Thyroid gland (tissue), 4 donors: ENCODE results near the gene FOXO1. TPM values are rescaled to one million over a fixed set of nuclear protein-coding genes. Genes with fewer than 3 reads are reported as not detected.
A peak's percentile ranks its signal among the peaks of the same experiment; 100 is the strongest.

Experiments
- DNase-seq, 2 donors: peaks; one replicate each; pipeline ENCODE4 v3.0.0-alpha.2; 2019
- H3K27ac ChIP-seq, 3 donors: fragments of 200-600 bp; sonication (generic); 1 replicate in 2 of 3; 2 replicates in 1 of 3; pipeline ENCODE4 v1.5.1; 2016 to 2019; ENCODE audit warnings: mild to moderate bottlenecking in 1 of 3, moderate library complexity in 1 of 3
- H3K27me3 ChIP-seq: fragments of 200-600 bp; sonication (generic); one replicate; pipeline ENCODE4 v1.5.1; 2019
- H3K36me3 ChIP-seq, 2 donors: fragments of 200-600 bp; sonication (generic); one replicate each; pipeline ENCODE4 v1.5.1; 2016 to 2019
- H3K4me1 ChIP-seq, 2 donors: fragments of 200-600 bp; sonication (generic); one replicate each; pipeline ENCODE4 v1.5.1; 2017 to 2019
- H3K4me3 ChIP-seq, 3 donors: fragments of 200-600 bp; sonication (generic); replicated peaks in 1 of 3; 1 replicate in 2 of 3; 2 replicates in 1 of 3; pipeline ENCODE4 v1.5.1; 2016; ENCODE audit warnings: mild to moderate bottlenecking in 1 of 3
- H3K9me3 ChIP-seq: fragments of 200-600 bp; sonication (generic); one replicate; pipeline ENCODE4 v1.5.1; 2017
- POLR2A ChIP-seq, 2 donors: fragments of 450-650 bp; IDR thresholded peaks; one replicate each; pipeline ENCODE4 v1.6.1; 2017; ENCODE audit warnings: antibody characterized with exemption in 2 of 2, mild to moderate bottlenecking in 2 of 2, moderate library complexity in 1 of 2
- WGBS, 2 donors: methylation state at CpG; one replicate each; pipeline ENCODE4 v1.1.5; 2017; 5-methylcytosine and 5-hydroxymethylcytosine counted together
- intact Hi-C: fragments of 100-400 bp; cut with DNase I; formaldehyde crosslinking; loops from one replicate; pipeline ENCODE4 v1.15.1; 2023
- total RNA-seq, 4 donors: library from RNA; depleted of rRNA; stranded (reverse); fragments of >200 nt; gene quantifications; one replicate each; pipeline ENCODE4 v1.2.3, GENCODE V29; 2016
- TF ChIP-seq, protein P1 (sequence below), 6 experiments: fragments of 200-600 bp in 3 of 6; fragments of 450-650 bp in 3 of 6; sonication (generic) in 3 of 6; IDR thresholded peaks; one replicate each; pipeline ENCODE4 v1.5.1; 2016 to 2019; ENCODE audit warnings: antibody characterized with exemption in 6 of 6, mild to moderate bottlenecking in 2 of 6, inconsistent platforms in 1 of 6, moderate library complexity in 1 of 6

FOXO1 gene
- total RNA-seq, 4 donors from 2014 or later, result 65.2 to 92.9 (median 70.0) TPM

DNA sequence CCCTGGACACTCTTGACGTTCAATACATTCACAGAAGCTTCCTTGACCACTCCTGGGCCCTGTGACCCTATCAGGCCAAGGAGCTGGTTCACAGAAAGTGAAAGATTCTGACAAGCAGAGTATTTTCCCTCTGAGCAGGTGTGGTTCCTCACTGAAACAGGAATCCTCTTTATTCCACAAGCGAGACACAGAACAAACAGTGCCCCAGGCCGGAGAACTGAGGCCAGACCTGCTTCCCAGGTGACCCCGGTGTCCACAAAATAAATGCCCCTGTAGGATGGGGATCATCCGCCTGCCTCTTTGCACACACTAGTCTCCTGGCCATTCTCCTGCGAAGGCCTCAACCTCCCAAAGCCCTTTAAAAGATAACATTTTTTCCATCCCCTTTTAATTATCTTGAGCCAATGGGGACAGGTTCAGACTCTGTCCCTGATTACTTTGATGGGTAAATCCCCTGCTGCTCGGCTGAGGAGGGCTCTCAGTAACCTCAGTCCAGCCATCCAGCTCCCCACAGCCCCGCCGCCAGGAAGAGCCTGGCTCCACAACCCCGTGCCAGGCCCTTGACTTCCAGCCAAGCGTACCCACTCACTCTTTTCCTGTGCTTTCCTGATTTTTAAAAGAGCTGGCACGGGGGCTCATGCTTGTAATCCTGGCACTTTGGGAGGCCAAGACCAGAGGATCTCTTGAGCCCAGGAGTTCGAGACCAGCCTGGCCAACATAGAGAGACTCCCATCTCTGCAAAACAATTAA is 129.1 kb downstream of the FOXO1 start:
- intact Hi-C loops, result no loop called here
- Histone ChIP-seq H3K4me1 (peaks cover 3 to 14% of the 10 kb centered on the region in 2 donors), H3K36me3 (no peaks in the 10 kb centered on the region), H3K27me3 (no peaks in the 10 kb centered on the region), H3K9me3 (no peaks in the 10 kb centered on the region), H3K4me3 (no peak overlapping the region), H3K27ac (peak overlapping the region; percentile 21 to 69 (median 44))
- 68 to 70% methylated on average over 13 of the region's 13 CpGs for WGBS, 2 donors
- peak; percentile 80 to 84 for DNase-seq
- no peak for TF ChIP-seq POLR2A (IDR thresholded peaks at IDR 0.05)
- TF ChIP-seq, protein P1, sequence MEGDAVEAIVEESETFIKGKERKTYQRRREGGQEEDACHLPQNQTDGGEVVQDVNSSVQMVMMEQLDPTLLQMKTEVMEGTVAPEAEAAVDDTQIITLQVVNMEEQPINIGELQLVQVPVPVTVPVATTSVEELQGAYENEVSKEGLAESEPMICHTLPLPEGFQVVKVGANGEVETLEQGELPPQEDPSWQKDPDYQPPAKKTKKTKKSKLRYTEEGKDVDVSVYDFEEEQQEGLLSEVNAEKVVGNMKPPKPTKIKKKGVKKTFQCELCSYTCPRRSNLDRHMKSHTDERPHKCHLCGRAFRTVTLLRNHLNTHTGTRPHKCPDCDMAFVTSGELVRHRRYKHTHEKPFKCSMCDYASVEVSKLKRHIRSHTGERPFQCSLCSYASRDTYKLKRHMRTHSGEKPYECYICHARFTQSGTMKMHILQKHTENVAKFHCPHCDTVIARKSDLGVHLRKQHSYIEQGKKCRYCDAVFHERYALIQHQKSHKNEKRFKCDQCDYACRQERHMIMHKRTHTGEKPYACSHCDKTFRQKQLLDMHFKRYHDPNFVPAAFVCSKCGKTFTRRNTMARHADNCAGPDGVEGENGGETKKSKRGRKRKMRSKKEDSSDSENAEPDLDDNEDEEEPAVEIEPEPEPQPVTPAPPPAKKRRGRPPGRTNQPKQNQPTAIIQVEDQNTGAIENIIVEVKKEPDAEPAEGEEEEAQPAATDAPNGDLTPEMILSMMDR (IDR thresholded peaks at IDR 0.05), result no peak

GRCh38 chr13:40536443-40537113 is 129.9 kb downstream of the FOXO1 start:
- WGBS, 2 donors, result 84 to 95% methylated on average over 6 to 9 of the region's 9 CpGs
- Histone ChIP-seq H3K27me3 (no peaks in the 10 kb centered on the region), H3K4me3 (no peak overlapping the region), H3K4me1 (peaks cover 3 to 14% of the 10 kb centered on the region in 2 donors), H3K9me3 (no peaks in the 10 kb centered on the region), H3K36me3 (no peaks in the 10 kb centered on the region), H3K27ac (peak overlapping the region; percentile 21 to 69 (median 44))
- intact Hi-C loops, result no loop called here
- DNase-seq, result peak; percentile 48 to 74
- no peak for TF ChIP-seq POLR2A (IDR thresholded peaks at IDR 0.05)
- TF ChIP-seq, protein P1 (IDR thresholded peaks at IDR 0.05), result no peak

DNA sequence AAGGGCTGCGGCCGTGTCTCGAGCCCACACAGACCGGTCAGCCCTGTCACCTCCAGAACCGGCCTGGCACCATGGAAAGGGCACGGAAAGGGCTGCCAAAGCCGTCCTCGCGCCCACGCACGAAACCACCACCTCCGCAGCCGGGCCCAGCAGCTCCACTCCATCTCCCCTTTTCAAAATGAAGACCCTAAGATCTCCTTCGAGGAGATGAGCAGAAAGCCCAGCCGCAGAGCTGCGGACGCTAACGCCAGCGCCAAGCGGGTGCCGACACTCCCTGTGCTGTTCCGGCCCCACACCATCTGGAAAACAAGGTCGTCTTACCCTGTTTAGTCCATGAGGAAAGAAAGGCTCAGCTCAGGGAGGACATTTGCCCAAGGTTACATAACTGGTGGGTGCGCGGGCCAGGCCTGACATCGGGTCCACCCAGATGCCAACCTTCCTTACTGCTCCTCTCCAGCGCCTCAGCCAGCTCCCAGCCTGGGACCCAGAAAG is 131.1 kb downstream of the FOXO1 start:
- Histone ChIP-seq H3K27me3 (no peaks in the 10 kb centered on the region), H3K36me3 (no peaks in the 10 kb centered on the region), H3K27ac (no peak overlapping the region), H3K4me1 (peaks cover 3 to 14% of the 10 kb centered on the region in 2 donors), H3K9me3 (no peaks in the 10 kb centered on the region), H3K4me3 (no peak overlapping the region)
- no peak for DNase-seq
- WGBS, 2 donors, result 95 to 98% methylated on average over 27 of the region's 27 CpGs
- intact Hi-C loops, result no loop called here
- TF ChIP-seq POLR2A (IDR thresholded peaks at IDR 0.05), result no peak
- TF ChIP-seq, protein P1 (IDR thresholded peaks at IDR 0.05), result no peak

- DNase-seq, result no peak
- peaks cover 3 to 14% of the 10 kb centered on the region in 2 donors for H3K4me1 ChIP-seq
- no peaks in the 10 kb centered on the region for H3K27me3 ChIP-seq
- no peaks in the 10 kb centered on the region for H3K9me3 ChIP-seq
- no peak overlapping the region for H3K27ac ChIP-seq
- 96 to 97% methylated on average over 4 of the region's 4 CpGs for WGBS, 2 donors
- no peak for TF ChIP-seq POLR2A (IDR thresholded peaks at IDR 0.05)
- TF ChIP-seq, protein P1 (IDR thresholded peaks at IDR 0.05), result no peak
- intact Hi-C loops, result no loop called here
- H3K36me3 ChIP-seq, result no peaks in the 10 kb centered on the region
- H3K4me3 ChIP-seq, result no peak overlapping the region
These were observed 132.0 kb downstream of the FOXO1 start for GRCh38 chr13:40534456-40534855.

GRCh38 chr13:40533072-40533471 is 133.4 kb downstream of the FOXO1 start:
- Histone ChIP-seq H3K9me3 (no peaks in the 10 kb centered on the region), H3K36me3 (no peaks in the 10 kb centered on the region), H3K4me1 (peaks cover 3 to 14% of the 10 kb centered on the region in 2 donors), H3K4me3 (no peak overlapping the region), H3K27ac (no peak overlapping the region), H3K27me3 (no peaks in the 10 kb centered on the region)
- TF ChIP-seq POLR2A (IDR thresholded peaks at IDR 0.05), result no peak
- TF ChIP-seq, protein P1 (IDR thresholded peaks at IDR 0.05), result no peak
- 81 to 91% methylated on average over 8 of the region's 8 CpGs for WGBS, 2 donors
- intact Hi-C loops, result no loop called here
- no peak for DNase-seq
